NCI-H1930 (cell line): ENCODE results near the gene KCNG2.

Source experiments
- DNase-seq, 2 experiments: peaks; one replicate each; lab custom pipeline; 2025; lab: John Stamatoyannopoulos, UW

The KCNG2 gene

DNA sequence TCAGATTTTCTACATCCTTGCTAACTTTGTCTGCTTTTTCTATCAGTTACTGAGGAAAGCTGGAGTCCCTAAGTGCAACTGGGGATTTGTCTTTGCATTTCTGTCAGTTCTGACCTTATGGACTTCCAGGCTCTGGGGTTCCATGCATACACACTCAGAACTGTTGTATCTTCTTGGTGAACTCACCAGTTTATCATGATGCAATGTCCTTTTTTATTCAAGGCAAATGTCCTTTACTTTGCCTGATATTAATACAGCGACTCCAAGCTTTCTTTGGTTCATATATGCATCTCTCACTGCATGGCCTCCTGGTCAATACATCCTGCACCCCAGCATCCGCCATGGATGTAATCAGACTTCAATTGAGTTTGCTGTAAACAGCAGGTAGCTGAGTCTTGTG lies 109.0 kb downstream of the KCNG2 start:
- DNase-seq = no peak

DNA sequence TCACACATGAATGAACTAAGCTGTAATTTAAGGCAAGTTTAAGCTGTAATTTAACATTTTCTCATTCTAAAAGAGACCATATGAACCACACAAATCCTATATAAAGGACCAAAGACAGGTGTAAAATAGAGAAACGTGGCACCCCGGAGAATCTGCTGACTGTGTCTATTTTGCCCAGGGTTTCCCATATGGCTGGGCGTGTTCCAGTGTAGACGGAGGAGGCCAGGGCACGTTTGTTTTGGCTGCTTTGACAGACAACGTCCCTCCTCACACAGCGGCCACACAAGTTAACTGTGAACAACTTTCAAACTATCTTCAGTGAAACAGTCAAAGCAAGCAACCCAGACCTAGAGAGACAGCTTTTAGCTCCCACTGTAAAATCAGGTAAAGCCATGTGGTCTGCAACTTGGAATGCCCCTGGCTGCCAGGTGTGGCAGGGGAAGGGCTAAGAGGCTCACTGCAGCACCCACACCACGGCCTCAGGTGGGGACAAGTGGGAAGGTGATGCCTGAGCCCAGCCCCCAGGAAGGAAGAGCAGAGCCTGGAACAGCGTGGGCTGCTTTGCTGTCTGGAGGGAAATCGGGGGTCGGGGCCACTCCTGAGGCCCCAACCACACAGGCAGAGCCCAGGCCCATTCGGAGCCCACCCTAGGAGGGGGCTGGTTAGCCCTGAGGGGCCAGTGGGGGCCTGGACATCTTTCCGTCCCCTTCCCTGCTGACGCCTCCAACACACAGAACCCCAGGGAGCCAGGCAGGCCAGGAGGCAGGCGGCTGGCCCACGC lies 113.0 kb downstream of the KCNG2 start:
- DNase-seq = no peak

DNA sequence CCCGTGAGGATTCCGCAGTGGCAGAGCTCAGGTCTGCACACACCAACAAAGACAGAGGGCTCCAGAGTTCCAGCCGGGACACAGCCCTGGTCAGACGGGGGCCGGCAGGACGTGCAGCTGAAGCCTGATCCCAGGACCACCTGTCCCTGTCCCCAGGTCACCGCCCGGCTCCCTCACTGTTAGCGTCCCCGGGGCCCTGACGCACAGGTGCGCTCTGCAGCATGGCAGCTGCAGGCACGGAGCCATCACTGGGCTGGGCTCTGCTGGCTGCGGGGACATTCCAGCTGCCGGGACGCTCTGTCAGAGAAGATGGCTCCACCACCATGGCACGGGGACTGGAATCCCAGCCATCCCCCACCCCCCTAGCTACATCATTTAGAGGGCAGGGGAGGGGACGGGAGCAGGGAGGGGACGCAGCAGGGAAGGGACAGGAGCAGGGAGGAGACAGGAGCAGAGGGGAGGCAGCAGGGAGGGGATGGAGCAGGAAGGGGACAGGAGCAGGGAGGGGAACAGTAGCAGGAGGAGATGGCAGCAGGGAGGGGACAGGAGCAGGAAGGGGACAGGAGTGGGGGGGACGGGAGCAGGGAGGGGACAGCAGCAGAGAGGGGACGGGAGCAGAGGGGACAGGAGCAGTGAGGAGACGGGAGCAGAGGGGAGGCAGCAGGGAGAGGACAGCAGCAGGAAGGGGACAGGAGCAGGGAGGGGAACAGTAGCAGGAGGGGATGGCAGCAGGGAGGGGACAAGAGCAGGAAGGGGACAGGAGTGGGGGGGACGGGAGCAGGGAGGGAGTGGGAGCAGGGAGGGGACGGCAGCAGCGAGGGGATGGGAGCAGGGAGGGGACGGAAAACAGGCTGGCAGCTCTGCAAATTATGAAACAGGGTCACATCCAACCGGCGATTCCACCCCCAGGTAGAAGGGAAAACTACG lies 113.9 kb downstream of the KCNG2 start:
- DNase-seq = no peak

DNA sequence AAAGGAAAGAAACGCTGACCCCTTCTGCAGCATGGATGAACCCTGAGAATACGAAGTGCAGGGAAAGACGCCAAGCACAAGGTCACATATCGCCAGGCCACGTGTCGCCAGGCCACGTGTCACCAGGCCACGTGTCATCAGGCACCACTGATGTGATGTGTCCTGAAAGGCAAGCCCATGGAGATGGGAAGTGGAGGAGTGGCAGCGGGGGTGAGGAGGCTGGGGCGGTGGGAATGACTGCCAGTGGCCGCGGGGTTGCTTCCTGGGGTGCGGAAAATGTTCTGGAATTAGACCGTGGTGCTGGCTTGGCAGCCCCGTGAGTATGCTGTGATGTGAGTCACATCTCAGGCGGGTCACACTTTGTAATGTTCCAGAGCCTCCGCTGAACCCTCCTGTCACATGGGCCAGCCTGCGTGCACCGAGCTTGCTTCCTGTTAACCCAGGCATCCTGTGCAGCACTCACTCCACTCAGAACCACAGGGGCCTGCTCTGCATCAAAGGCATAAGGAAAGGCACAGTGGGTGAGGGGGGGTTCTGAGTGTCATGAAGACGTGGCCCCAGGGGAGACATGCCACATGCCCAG lies 114.8 kb downstream of the KCNG2 start:
- DNase-seq = no peak

DNA sequence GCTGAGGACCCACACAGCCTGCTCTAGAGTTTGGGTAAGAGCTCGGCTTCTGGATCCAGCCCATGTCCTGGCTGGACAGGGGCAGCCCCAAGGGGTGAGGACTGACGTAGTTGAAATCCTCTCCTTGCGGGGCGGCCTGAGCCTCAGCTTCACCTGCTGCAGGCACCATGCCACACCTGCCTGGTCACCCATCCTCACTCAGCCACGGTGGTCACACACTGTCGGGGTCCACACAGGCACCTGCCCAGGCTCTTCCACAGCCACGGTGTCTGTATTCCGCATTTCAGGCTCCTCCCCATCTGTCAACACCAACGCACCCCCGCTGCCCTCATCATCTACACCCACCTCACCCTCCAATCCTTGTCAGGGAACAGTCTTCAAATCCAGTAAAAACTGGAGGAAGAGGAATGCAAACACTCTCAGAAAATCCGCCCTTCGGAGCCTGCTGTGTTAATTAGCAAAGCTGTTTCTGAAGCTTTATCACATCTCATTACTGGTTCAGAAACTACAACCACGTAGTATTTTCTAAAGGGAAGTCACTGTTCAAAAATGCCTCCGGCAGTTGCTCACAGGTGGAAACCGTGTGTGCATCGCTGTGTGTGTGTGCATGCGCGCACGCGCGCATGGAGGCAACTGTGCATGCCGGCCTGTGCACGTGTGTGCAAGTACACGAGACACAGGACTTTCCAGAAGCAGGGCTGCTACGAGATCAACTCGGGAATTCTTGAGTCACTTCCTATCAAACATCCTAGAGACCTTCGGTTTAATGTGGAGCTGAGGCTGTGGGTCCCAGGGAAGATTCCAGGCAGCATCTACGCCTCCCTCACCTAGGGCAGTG lies 115.5 kb downstream of the KCNG2 start:
- DNase-seq = no peak

DNA sequence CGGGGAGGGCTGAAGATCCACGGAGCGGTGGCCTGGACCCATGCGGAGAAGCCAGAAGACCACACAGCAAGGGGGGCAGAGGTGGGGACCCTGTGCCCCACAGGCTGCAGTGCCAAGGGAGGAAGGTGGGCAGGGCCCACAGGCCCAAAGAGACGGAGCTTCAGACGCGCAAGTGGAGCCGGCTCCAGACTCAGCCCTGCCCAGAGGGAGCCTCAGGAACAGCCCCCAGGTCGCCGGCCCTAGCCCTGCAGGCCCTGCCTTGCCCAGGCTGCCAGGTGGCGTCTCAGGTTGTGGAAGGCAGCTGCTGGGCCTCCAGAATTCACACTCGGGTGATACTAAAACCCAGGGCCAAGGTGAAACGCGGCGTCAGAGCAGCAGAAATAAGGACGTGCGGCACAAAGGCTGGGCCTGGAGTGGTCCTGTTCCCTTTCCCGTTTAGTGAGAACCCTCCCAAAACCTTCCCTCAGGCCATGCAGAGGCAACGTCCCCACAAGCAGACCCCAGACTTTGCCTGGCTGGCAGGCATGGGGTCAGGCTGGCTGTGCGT lies 116.9 kb downstream of the KCNG2 start:
- DNase-seq = no peak

DNA sequence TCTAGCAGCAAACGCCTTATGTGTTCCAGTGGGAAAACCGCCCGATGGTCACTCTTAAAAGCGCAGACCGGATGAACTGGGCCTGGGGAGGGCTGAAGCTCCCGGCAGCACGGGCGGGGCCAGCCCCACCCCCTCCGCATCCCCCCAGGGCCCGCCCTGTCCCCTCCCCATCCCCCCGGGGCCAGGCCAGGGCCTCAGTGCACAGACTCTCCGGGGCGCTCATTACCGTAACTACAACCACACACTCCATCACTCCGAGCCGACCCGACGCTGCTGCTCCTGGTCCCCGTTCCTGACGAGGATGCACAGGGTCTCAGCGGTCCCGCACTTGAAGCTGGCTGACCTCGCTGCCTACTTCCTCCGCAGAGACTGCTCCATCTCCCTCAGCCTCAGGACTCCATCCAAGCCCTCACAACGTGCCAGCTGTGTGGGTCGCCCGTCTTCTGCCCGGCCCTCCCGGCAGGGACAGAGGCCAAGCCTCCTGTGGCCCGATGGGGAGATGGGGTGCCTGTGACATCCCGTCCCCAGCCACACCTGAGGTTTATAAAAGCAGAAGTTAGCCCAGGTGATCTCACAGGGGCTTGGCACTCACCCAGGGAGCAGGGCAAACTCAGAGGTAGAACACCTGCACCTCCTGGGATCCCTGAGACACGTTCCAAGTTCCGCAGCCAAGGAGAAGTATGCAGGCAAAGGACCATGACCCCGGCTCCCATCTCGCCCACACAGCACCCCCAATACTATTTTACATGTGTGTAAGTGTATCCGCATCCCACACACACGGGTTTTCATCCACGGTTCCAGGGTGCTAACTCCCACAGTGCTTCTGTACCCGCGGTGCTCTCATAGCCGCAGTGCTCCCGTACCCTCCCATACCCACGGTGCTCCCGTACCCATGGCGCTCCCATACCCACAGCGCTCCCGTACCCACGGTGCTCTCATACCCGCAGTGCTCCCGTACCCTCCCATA lies 117.7 kb downstream of the KCNG2 start:
- DNase-seq = no peak

DNA sequence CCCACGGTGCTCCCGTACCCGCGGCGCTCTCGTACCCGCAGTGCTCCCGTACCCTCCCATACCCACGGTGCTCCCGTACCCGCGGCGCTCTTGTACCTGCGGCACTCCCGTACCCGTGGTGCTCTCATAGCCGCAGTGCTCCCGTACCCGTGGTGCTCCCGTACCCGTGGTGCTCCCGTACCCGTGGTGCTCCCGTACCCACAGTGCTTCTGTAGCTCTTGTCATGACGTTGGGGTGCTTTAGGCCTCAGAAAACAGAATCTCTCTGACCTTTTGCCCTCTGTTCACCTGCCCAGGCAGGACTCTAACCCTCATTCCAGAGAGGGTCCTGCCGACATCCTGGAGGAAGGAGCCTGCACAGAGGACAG lies 118.4 kb downstream of the KCNG2 start:
- no peak for DNase-seq

DNA sequence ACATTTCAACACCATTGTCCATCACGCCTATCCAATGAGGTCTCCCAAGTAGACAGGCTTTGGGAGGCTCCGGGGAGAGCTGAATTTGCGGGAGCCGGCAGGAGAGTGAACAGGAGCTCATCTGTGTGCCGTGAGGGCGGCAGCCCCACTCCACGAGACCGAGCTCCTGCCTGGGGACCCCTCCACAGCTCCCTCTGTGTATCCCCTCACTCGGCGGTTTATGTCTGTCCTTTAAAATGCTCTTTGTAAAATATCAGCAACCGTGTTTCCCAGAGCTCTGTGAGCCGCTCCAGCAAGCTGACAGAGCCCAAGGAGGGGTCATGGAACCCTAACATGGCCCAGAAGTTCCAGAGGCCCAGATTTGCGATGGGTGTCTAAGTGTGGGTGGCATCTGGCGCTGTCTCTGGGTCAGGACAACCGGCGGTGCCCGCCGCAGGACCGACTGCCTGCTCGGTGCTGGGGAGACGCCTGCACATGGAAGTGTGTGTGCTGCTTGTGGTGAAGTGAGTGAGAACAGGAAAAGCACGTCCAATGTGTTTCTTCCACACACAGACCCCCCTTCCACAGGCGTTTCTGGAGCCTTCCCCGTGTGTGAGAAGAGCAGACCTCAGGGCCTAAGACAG lies 118.9 kb downstream of the KCNG2 start:
- no peak for DNase-seq

DNA sequence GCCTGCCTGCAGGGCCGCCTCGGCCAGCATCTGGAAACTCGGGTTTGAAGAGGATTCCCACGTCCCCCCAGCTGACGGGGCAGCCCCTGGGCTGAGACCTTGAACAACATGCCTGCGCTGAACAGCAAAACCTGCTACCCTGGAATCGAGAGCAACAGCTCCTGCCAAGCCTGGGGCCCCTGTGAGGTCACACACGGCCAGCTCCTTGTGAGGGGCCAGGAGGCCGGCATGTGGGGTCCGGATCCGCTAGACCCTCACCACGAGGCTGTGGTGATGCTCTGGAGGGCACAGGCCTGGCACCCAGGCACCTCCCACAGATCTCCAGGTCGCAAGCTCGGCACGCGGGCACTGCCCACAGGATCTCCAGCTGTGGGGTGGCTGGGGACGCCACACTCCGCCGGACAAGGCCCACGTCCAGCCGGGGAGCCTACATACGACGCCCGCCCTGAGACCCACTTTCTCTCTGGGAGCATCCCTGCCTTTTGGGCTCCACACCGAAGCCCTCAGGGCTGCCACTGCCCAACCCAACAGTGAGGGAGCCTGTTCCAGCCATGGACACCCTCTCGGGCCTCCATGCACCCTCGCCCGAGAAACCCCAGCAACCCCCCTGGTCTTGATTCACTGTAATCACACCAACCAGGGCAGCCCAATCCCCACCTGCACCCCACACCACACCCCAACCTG lies 119.6 kb downstream of the KCNG2 start:
- no peak for DNase-seq

DNA sequence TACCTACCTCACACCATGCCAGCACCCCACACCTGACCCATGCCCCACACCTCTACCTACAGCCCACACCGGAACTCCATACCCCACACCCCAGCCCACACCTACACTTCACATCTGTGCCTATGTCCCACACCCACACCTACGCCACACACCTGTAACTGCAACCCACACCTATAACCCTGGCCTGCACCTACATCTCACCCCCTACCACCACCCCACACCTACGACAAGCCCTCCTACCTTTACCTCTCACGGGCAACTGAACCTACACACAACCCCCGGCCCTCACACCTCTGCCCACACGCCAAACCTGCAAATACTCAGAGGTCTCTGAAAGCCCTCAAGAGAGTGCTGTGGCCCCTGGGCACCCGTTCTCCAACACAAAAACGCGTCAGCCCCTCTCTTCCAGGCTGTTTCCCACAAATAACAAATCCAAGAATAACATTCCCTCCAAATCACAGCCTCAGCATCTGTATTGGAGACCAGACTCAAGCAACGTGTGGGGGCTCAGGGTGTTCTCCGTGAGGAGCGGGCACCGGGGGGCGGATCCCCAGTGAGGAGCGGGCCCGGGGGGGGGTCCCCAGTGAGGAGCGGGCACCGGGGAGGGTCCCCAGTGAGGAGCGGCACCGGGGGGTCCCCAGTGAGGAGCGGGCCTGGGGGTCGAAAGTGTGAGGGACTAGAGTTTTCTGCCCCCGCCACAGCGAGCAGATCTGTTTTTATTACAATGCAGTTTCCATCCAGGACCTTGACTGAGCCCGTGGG lies 120.3 kb downstream of the KCNG2 start:
- DNase-seq = no peak

DNA sequence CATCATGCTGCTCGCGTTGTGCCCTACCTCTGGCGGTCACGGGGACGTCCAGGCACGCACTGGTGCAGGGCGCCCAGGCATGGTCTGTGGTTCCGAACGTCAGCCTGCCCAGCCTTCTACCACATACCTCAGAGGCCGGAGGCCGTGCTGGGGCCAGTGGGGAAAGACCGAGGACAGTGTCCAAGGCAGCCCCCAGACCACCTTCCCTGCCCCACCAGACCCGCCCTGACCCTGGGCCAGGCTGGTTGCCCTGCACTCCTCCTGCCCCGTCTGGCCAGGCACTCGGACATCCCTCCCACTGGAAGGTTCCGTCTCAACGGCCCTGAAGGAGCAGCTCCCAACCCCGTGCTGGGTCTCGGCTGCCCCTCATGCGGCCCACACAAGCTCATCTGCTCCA lies 120.9 kb downstream of the KCNG2 start:
- no peak for DNase-seq

DNA sequence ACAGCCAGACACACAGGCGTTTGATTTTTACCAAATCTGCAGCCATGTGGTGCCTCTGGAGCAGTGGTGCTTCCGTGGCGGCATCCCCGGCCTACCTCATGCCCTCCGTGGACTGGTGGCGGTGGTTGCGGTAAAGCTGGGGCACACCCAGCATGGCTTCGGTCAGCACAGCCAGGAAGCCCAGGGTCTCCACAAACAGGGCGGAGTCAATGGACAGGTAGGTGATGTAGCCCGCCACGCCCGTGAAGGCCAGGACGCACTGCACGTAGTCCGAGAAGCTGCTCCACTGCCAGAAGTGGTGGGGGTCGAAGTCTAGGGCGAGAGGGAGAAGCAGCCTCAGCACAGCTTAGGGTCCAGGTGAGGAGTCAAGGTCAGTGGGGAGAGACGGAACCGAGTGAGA lies 121.4 kb downstream of the KCNG2 start:
- DNase-seq = no peak

DNA sequence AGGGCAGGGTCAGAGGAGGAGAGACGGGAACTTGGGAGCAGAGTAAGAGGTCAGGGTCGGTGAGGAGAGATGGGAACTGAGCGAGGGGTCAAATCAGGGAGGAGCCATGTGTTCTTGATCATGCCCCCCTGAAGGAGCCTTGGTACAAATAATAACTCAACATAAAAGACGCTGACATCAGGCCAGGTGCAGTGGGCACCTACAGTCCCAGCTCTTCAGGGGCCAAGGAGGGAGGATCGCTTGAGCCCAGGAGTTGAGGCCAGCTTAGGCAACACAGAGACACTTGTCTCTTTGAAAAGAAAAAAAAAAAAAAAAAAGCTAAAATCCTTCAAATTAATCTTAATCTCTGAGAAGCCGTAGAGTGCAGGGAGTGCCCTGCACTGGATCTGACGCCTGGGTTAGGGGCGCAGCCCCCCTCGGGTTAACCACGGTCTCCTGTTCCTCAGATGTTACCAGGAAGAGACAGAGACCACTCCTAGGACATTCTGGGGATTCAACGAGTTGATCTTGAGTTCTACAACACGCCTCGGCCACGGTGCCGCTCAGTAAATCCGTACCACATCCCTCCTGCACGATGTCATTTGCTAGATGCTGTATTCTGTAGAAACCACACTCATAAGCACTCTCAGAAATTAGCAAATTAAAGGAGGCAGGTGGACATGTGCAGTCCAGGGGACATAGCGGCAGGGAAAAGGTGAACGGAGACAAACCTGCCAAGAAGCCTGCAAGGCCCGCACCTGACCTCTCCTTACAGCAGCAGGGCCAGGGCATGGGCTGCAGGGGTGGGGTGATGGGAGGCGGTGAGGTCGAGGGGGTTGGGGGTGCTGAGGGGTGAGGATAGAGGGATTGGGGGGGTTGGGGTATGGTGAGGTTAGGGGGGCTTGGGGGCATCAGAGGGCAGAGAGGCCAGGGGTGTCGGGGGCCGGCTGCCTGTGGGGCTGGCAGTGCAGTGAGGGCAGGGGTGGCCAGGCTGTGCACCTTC lies 124.5 kb downstream of the KCNG2 start:
- no peak for DNase-seq

DNA sequence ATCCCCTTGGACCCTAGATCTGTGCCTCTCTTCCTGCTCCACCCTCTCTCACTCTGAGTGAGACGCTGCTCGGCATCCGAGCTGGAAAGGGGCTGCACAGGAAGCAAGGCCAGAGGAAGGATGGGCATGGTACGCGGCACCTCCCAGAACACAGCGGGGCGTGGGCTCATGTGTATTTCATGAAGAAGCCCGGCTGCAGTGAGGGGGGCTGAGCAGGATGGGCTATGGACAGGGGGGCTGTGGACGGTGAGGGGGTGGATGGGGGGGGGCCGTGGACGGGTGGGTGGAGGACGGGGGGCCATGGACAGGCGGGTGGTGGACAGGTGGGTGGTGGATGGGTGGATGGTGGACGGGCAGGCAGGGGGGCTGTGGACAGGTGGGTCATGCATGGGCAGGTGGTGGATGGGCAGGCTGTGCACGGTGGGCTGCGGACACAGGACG lies 125.3 kb downstream of the KCNG2 start:
- no peak for DNase-seq

DNA sequence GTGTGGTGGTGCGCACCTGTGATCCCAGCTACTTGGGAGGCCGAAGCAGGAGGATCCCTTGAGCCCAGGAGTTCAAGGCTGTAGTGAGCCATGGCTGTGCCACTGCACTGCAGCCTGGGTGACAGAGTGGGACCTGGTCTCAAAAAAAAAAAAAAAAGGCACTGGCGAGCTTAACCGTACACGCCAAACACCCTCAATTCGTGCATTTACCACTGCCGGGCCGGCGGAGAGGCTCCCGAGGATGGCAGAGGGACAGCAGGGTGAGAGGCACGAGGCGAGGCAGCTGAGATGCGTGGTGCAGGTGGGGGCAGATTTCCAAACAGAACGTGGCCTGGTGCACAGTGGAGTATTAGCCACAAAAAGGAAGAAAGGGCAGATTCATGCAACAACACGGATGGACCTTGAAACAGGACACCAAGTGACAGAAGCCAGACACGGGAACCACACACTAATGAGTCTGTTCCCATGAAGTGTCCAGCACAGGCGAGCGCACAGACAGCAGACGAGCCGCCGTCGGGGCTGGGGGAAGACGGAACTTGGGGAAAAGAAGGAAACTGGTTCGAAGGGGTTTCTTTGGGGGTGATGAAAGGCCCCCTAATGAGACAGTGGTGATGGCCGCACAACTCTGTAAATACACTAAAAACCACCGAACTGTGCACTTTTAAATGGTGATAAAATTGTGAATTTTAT lies 126.3 kb downstream of the KCNG2 start:
- DNase-seq = no peak
